Fibroblast of skin of left quadriceps (primary cell): Measurements from ENCODE around the gene MRNIP.
"Not testable (repeated sequence)": the region's sequence is repeated elsewhere in the genome, so short reads cannot be mapped to it uniquely, and the experiment has no call there.

Experiments
- DNase-seq, 2 experiments: peaks; one replicate each; pipeline ENCODE4 v3.0.0-alpha.2; 2013; ENCODE audit warnings: low read depth in 2 of 2

Gene MRNIP

GRCh38 chr5:179792612-179793467 lies 65.8 kb downstream of the MRNIP start:
- no peak for DNase-seq

- DNase-seq, result no peak
Observed at GRCh38 chr5:179791881-179792611, 66.6 kb downstream of the MRNIP start.

- DNase-seq, result not testable (repeated sequence)
Observed at GRCh38 chr5:179789278-179789677, 69.3 kb downstream of the MRNIP start.

GRCh38 chr5:179788193-179788854 lies 70.3 kb downstream of the MRNIP start:
- DNase-seq, result no peak
